SK-N-SH treated with all-trans-retinoic acid at 6 μM for 48 hours (cell line): ENCODE data around the gene INTS1.

Source experiments
- ARNTL ChIP-seq: fragments of 450-650 bp; formaldehyde crosslinking; IDR thresholded peaks from 2 replicates; pipeline ENCODE4 v1.5.0; 2020; ENCODE audit warnings: low read depth, mild to moderate bottlenecking, moderate library complexity, borderline replicate concordance
- CREB5 ChIP-seq: fragments of 250-450 bp; sonication (Bioruptor Pico); IDR thresholded peaks from 2 replicates; pipeline ENCODE4 v1.5.1; 2020; ENCODE audit warnings: low read depth, mild to moderate bottlenecking, moderate library complexity
- GLIS3 ChIP-seq: fragments of 250-450 bp; sonication (Bioruptor Pico); IDR thresholded peaks from 2 replicates; pipeline ENCODE4 v1.5.0; 2020; ENCODE audit warnings: mild to moderate bottlenecking, moderate library complexity
- PATZ1 ChIP-seq: fragments of 250-450 bp; sonication (Bioruptor Pico); IDR thresholded peaks from 2 replicates; pipeline ENCODE4 v1.8.0; 2020; ENCODE audit warnings: mild to moderate bottlenecking, moderate library complexity, borderline replicate concordance
- POU6F1 ChIP-seq: fragments of 250-450 bp; sonication (Bioruptor Pico); IDR thresholded peaks from 2 replicates; pipeline ENCODE4 v1.8.0; 2021; ENCODE audit warnings: low read depth, mild to moderate bottlenecking, moderate library complexity, borderline replicate concordance
- PPARA ChIP-seq: fragments of 250-450 bp; sonication (Bioruptor Pico); IDR thresholded peaks from 2 replicates; pipeline ENCODE4 v1.5.0; 2020; ENCODE audit warnings: mild to moderate bottlenecking, borderline replicate concordance
- RARB ChIP-seq: fragments of 250-450 bp; sonication (Bioruptor Pico); IDR thresholded peaks from 2 replicates; pipeline ENCODE4 v1.8.0; 2021; ENCODE audit warnings: mild to moderate bottlenecking, moderate library complexity
- TOX ChIP-seq: fragments of 250-450 bp; sonication (Bioruptor Pico); IDR thresholded peaks from 2 replicates; pipeline ENCODE4 v1.8.0; 2021; ENCODE audit warnings: mild to moderate bottlenecking, moderate library complexity, borderline replicate concordance
- ZC3H10 ChIP-seq: fragments of 250-450 bp; sonication (Bioruptor Pico); IDR thresholded peaks from 2 replicates; pipeline ENCODE4 v1.5.1; 2021; ENCODE audit warnings: mild to moderate bottlenecking, moderate library complexity
- ZFP30 ChIP-seq: fragments of 450-650 bp; formaldehyde crosslinking; IDR thresholded peaks from 2 replicates; pipeline ENCODE4 v1.5.0; 2022; ENCODE audit warnings: mild to moderate bottlenecking, moderate library complexity
- ZNF565 ChIP-seq: fragments of 450-650 bp; formaldehyde crosslinking; conservative IDR thresholded peaks from 2 replicates; pipeline ENCODE4 v1.5.0; 2020; ENCODE audit warnings: low read depth, mild to moderate bottlenecking, moderate library complexity
- ZNF70 ChIP-seq: fragments of 450-650 bp; formaldehyde crosslinking; IDR thresholded peaks from 2 replicates; pipeline ENCODE4 v1.5.0; 2020; ENCODE audit warnings: mild to moderate bottlenecking, moderate library complexity

GRCh38 chr7:1497293-1497927 is 6.8 kb downstream of the INTS1 start:
- TF ChIP-seq TOX (CRISPR knock-in tag) = no peak
- no peak for TF ChIP-seq PATZ1
- TF ChIP-seq CREB5 (CRISPR knock-in tag) = no peak
- no peak for TF ChIP-seq ZC3H10 (CRISPR knock-in tag)
- no peak for TF ChIP-seq RARB (CRISPR knock-in tag)
- TF ChIP-seq GLIS3 (CRISPR knock-in tag) = no peak
- no peak for TF ChIP-seq ARNTL (CRISPR knock-in tag)
- no peak for TF ChIP-seq ZFP30 (CRISPR knock-in tag)
- no peak for TF ChIP-seq PPARA (CRISPR knock-in tag)
- no peak for TF ChIP-seq ZNF565 (CRISPR knock-in tag)
- no peak for TF ChIP-seq POU6F1
- TF ChIP-seq ZNF70 (CRISPR knock-in tag) = no peak
